B cell (primary cell): ENCODE data around the gene CCDC182.

Source experiments
- EZH2 ChIP-seq: IDR thresholded peaks from 2 replicates; pipeline ENCODE4 v1.6.1; 2012; ENCODE audit warnings: borderline replicate concordance, low read depth, mild to moderate bottlenecking, moderate library complexity, low read length; ENCODE audit not compliant: insufficient read depth, poor library complexity, severe bottlenecking
- TF ChIP-seq, protein P1 (sequence below): fragments of 200-600 bp; IDR thresholded peaks from one replicate; pipeline ENCODE4 v1.8.0; 2022; ENCODE audit warnings: antibody characterized with exemption, mild to moderate bottlenecking

DNA sequence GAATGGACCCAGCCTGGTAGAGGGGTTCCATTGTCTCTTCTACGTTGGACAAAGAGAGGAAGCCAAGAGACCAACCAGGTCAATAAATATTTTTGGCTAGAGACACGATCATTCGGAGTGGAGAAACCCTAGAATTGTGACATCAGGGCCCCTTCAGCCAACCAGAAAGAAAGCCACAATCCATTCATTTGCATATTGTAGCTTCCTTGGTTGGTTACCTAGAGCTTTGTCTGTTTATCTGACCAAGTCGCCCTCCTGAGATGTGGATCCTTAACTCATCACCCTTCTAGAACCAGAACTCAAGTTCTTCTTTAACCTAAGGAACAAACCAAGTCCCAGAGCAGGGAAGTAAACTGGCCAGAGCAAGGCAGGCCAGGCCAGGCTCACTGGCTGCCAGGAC lies at the start of gene CCDC182:
- TF ChIP-seq EZH2 = no peak
- TF ChIP-seq, protein P1, sequence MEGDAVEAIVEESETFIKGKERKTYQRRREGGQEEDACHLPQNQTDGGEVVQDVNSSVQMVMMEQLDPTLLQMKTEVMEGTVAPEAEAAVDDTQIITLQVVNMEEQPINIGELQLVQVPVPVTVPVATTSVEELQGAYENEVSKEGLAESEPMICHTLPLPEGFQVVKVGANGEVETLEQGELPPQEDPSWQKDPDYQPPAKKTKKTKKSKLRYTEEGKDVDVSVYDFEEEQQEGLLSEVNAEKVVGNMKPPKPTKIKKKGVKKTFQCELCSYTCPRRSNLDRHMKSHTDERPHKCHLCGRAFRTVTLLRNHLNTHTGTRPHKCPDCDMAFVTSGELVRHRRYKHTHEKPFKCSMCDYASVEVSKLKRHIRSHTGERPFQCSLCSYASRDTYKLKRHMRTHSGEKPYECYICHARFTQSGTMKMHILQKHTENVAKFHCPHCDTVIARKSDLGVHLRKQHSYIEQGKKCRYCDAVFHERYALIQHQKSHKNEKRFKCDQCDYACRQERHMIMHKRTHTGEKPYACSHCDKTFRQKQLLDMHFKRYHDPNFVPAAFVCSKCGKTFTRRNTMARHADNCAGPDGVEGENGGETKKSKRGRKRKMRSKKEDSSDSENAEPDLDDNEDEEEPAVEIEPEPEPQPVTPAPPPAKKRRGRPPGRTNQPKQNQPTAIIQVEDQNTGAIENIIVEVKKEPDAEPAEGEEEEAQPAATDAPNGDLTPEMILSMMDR = no peak
